Neural progenitor cell (in vitro differentiated cells): ENCODE data around the gene PRR7. TPM values are rescaled to one million over a fixed set of nuclear protein-coding genes. Genes with fewer than 3 reads are reported as not detected.
A peak's percentile ranks its signal among the peaks of the same experiment; 100 is the strongest.

Experiments
- DNase-seq: peaks from one replicate; pipeline ENCODE4 v3.0.0-alpha.2; 2016; ENCODE audit warnings: low spot score
- H2AFZ ChIP-seq: fragments of 200-600 bp; sonication (generic); replicated peaks from 2 replicates; pipeline ENCODE4 v1.6.1; 2016; ENCODE audit warnings: antibody characterized with exemption
- H3F3A ChIP-seq: fragments of 200-600 bp; sonication (generic); 2 replicates; pipeline ENCODE4 v1.6.1; 2016; ENCODE audit warnings: antibody characterized with exemption, low read depth
- H3K27ac ChIP-seq: fragments of 200-600 bp; sonication (generic); 2 replicates; pipeline ENCODE4 v1.5.1; 2016; ENCODE audit warnings: mild to moderate bottlenecking
- H3K27me3 ChIP-seq: fragments of 200-600 bp; sonication (generic); 2 replicates; pipeline ENCODE4 v1.6.1; 2016; ENCODE audit warnings: mild to moderate bottlenecking, moderate library complexity
- H3K36me3 ChIP-seq: fragments of 200-600 bp; sonication (generic); 2 replicates; pipeline ENCODE4 v1.5.1; 2016
- H3K4me1 ChIP-seq: fragments of 200-600 bp; sonication (generic); 2 replicates; pipeline ENCODE4 v1.6.1; 2016; ENCODE audit warnings: mixed run types
- H3K4me2 ChIP-seq: fragments of 200-600 bp; sonication (generic); 2 replicates; pipeline ENCODE4 v1.6.1; 2016
- H3K4me3 ChIP-seq: fragments of 200-600 bp; sonication (generic); 2 replicates; pipeline ENCODE4 v1.5.1; 2016
- H3K79me2 ChIP-seq: fragments of 200-600 bp; sonication (generic); 2 replicates; pipeline ENCODE4 v1.6.1; 2016; ENCODE audit warnings: low read depth
- H3K9ac ChIP-seq: fragments of 200-600 bp; sonication (generic); 2 replicates; pipeline ENCODE4 v1.6.1; 2016
- H3K9me3 ChIP-seq: fragments of 200-600 bp; sonication (generic); 2 replicates; pipeline ENCODE4 v1.5.1; 2016; ENCODE audit warnings: low read depth
- H4K20me1 ChIP-seq: fragments of 200-600 bp; sonication (generic); 2 replicates; pipeline ENCODE4 v1.6.1; 2016; ENCODE audit warnings: low read depth
- H3K27ac Mint-ChIP-seq: 3 replicates; pipeline ENCODE4 v1.8.0; 2021; ENCODE audit warnings: mixed read lengths
- H3K27me3 Mint-ChIP-seq: 2 replicates; pipeline ENCODE4 v1.8.0; 2022; ENCODE audit warnings: low read depth, mild to moderate bottlenecking, inconsistent platforms, moderate library complexity, mixed read lengths; ENCODE audit not compliant: insufficient read depth
- H3K36me3 Mint-ChIP-seq: 3 replicates; pipeline ENCODE4 v1.8.0; 2021; ENCODE audit warnings: mixed read lengths
- H3K4me1 Mint-ChIP-seq: 3 replicates; pipeline ENCODE4 v1.8.0; 2021; ENCODE audit warnings: mixed read lengths
- H3K4me3 Mint-ChIP-seq: 3 replicates; pipeline ENCODE4 v1.8.0; 2021; ENCODE audit warnings: mild to moderate bottlenecking, moderate library complexity, mixed read lengths
- H3K9me3 Mint-ChIP-seq: 3 replicates; pipeline ENCODE4 v1.8.0; 2020; ENCODE audit warnings: mixed read lengths
- EZH2 ChIP-seq: fragments of 200-600 bp; sonication (generic); IDR thresholded peaks from 2 replicates; pipeline ENCODE4 v1.6.1; 2017; ENCODE audit warnings: antibody characterized with exemption, mild to moderate bottlenecking, moderate library complexity
- EZH2phosphoT487 ChIP-seq: fragments of 200-600 bp; sonication (generic); IDR thresholded peaks from 2 replicates; pipeline ENCODE4 v1.6.1; 2017; ENCODE audit warnings: antibody characterized with exemption
- total RNA-seq: library from RNA; depleted of rRNA; stranded (reverse); fragments of >200 nt; gene quantifications from 2 replicates; pipeline ENCODE4 v1.2.3, GENCODE V29; 2015; ENCODE audit warnings: low replicate concordance
- TF ChIP-seq, protein P1 (sequence below): fragments of 200-600 bp; sonication (generic); IDR thresholded peaks from 2 replicates; pipeline ENCODE4 v1.5.1; 2017; ENCODE audit warnings: antibody characterized with exemption, mild to moderate bottlenecking

Gene PRR7
- total RNA-seq, 1 donor from 2014 or later: 4.5 TPM

DNA sequence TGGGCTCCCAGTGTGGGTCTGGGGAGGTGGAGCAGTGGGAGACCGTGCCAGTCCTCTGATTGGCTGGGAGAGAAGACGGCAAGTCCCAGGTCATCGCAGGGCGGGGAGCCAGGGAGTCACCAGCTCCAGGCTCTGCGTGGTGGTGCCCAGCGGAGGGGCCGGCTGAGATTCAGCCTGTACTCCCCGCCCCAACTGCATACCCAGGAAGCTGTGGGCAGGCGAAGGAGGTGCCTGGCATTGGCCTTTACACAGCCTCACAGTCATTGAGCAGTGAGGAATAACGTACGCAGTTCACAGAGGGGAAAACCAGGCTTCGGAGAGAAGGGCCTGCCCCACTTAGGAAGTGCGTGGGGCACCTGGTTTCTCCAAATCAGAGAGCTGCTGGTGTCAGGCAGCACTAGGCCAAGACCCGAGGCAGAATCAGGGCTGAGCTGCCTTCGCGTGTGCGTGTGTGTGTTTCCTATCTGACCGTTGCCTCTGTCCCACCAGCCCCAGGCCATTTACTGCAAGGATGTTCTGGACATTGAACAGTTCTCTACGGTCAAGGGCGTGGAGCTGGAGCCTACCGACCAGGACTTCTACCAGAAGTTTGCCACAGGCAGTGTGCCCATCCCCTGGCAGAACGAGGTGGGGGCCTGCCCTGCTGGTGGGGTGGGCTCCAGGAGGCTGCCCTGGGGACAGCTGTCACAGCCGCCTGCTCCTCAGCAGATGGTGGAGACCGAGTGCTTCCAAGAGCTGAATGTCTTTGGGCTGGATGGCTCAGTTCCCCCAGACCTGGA lies 6.2 kb upstream of the PRR7 start:
- Histone ChIP-seq H3K79me2 (no peaks in the 10 kb centered on the region), H4K20me1 (no peaks in the 10 kb centered on the region), H3K27ac (no peak overlapping the region), H3K36me3 (no peaks in the 10 kb centered on the region), H3K4me3 (no peak overlapping the region), H3K9me3 (no peaks in the 10 kb centered on the region), H3K4me1 (no peaks in the 10 kb centered on the region), H3K4me2 (no peak overlapping the region), H3K9ac (no peak overlapping the region), H2AFZ (no peak overlapping the region), H3K27me3 (no peaks in the 10 kb centered on the region), H3F3A (peaks cover 13% of the 10 kb centered on the region)
- Mint-ChIP-seq H3K9me3 (no peaks in the 10 kb centered on the region), H3K27me3 (peaks cover 13% of the 10 kb centered on the region), H3K36me3 (peaks cover 21% of the 10 kb centered on the region), H3K27ac (no peak overlapping the region), H3K4me1 (peaks cover 11% of the 10 kb centered on the region), H3K4me3 (no peak overlapping the region)
- TF ChIP-seq, protein P1, sequence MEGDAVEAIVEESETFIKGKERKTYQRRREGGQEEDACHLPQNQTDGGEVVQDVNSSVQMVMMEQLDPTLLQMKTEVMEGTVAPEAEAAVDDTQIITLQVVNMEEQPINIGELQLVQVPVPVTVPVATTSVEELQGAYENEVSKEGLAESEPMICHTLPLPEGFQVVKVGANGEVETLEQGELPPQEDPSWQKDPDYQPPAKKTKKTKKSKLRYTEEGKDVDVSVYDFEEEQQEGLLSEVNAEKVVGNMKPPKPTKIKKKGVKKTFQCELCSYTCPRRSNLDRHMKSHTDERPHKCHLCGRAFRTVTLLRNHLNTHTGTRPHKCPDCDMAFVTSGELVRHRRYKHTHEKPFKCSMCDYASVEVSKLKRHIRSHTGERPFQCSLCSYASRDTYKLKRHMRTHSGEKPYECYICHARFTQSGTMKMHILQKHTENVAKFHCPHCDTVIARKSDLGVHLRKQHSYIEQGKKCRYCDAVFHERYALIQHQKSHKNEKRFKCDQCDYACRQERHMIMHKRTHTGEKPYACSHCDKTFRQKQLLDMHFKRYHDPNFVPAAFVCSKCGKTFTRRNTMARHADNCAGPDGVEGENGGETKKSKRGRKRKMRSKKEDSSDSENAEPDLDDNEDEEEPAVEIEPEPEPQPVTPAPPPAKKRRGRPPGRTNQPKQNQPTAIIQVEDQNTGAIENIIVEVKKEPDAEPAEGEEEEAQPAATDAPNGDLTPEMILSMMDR: no peak
- TF ChIP-seq EZH2 (no peak), EZH2phosphoT487 (no peak)
- no peak for DNase-seq

GRCh38 chr5:177440990-177441780 lies 5.4 kb upstream of the PRR7 start:
- H3K4me3 Mint-ChIP-seq: peak overlapping the region; percentile 21

GRCh38 chr5:177442066-177442826 lies 4.4 kb upstream of the PRR7 start:
- Histone ChIP-seq H3K27me3 (no peaks in the 10 kb centered on the region), H4K20me1 (no peaks in the 10 kb centered on the region), H3K36me3 (no peaks in the 10 kb centered on the region), H3K4me3 (no peak overlapping the region), H3K79me2 (no peaks in the 10 kb centered on the region), H3K9me3 (no peaks in the 10 kb centered on the region), H2AFZ (no peak overlapping the region), H3K27ac (no peak overlapping the region), H3F3A (peaks cover 20% of the 10 kb centered on the region), H3K9ac (no peak overlapping the region), H3K4me1 (peaks cover 8% of the 10 kb centered on the region), H3K4me2 (no peak overlapping the region)
- Mint-ChIP-seq H3K27me3 (peaks cover 14% of the 10 kb centered on the region), H3K4me3 (peak overlapping the region; percentile 64), H3K27ac (peak overlapping the region; percentile 76), H3K36me3 (peaks cover 16% of the 10 kb centered on the region), H3K4me1 (peaks cover 18% of the 10 kb centered on the region), H3K9me3 (no peaks in the 10 kb centered on the region)
- DNase-seq: no peak
- TF ChIP-seq EZH2phosphoT487 (no peak), EZH2 (no peak)
- TF ChIP-seq, protein P1: no peak

More at GRCh38 chr5:177440990-177441780, 5.4 kb upstream of the PRR7 start:
- H3K9me3 ChIP-seq: no peaks in the 10 kb centered on the region
- H3K79me2 ChIP-seq: no peaks in the 10 kb centered on the region
- TF ChIP-seq, protein P1: no peak
- TF ChIP-seq EZH2 (no peak), EZH2phosphoT487 (no peak)
- no peak for DNase-seq
- Mint-ChIP-seq H3K4me1 (peaks cover 18% of the 10 kb centered on the region), H3K27me3 (peaks cover 15% of the 10 kb centered on the region), H3K36me3 (peaks cover 21% of the 10 kb centered on the region), H3K9me3 (no peaks in the 10 kb centered on the region), H3K27ac (no peak overlapping the region)
- H2AFZ ChIP-seq: no peak overlapping the region
- peaks cover 14% of the 10 kb centered on the region for H3F3A ChIP-seq
- no peak overlapping the region for H3K4me3 ChIP-seq
- no peak overlapping the region for H3K9ac ChIP-seq
- no peak overlapping the region for H3K4me2 ChIP-seq
- H3K36me3 ChIP-seq: no peaks in the 10 kb centered on the region
- H4K20me1 ChIP-seq: no peaks in the 10 kb centered on the region
- H3K27ac ChIP-seq: no peak overlapping the region
- peaks cover 6% of the 10 kb centered on the region for H3K4me1 ChIP-seq
- H3K27me3 ChIP-seq: no peaks in the 10 kb centered on the region
